Dedifferentiated amniotic fluid mesenchymal stem cell (primary cell): ENCODE results near the gene ITPK1.
"Not testable (repeated sequence)": the region's sequence is repeated elsewhere in the genome, so short reads cannot be mapped to it uniquely, and the experiment has no call there.

Experiments
- DNase-seq: peaks from one replicate; pipeline ENCODE4 v3.0.0-alpha.2; 2016; ENCODE audit errors: extremely low spot score

The ITPK1 gene

GRCh38 chr14:93115821-93116675 is at the start of gene ITPK1:
Gene ITPK1, minus strand, starts transcription at chr14:93115925. Its CDS starts 762 bp downstream, at chr14:93115163.
- peak; percentile 38 for DNase-seq

GRCh38 chr14:93163564-93163963 is 47.8 kb upstream of the ITPK1 start:
- no peak for DNase-seq

GRCh38 chr14:93161411-93161940 is 45.8 kb upstream of the ITPK1 start:
- DNase-seq, result no peak

GRCh38 chr14:93160353-93160801 is 44.7 kb upstream of the ITPK1 start:
- no peak for DNase-seq

GRCh38 chr14:93159625-93160352 is 44.1 kb upstream of the ITPK1 start:
- DNase-seq, result not testable (repeated sequence)

GRCh38 chr14:93158349-93158748 is 42.6 kb upstream of the ITPK1 start:
- not testable (repeated sequence) for DNase-seq

GRCh38 chr14:93156693-93157369 is 41.1 kb upstream of the ITPK1 start:
- DNase-seq, result no peak

DNA sequence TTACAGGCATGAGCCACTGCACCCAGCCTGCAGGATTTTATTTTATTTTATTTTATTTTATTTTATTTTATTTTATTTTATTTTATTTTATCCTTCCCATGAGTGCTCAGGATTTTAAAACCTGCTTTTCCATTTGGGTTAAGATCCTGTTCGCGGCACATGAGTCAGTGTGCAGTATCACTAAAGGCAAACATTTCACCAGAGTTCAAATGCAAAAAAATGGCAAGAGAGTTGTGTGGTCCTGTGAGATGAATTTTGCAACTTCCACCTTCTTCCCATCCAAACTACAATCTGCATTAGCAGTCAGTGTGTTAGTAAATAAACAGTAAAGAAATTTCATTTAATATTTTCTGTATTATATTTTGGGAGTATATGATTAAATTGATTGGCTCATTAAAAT is 39.9 kb upstream of the ITPK1 start:
- no peak for DNase-seq

GRCh38 chr14:93153121-93153520 is 37.4 kb upstream of the ITPK1 start:
- no peak for DNase-seq

DNA sequence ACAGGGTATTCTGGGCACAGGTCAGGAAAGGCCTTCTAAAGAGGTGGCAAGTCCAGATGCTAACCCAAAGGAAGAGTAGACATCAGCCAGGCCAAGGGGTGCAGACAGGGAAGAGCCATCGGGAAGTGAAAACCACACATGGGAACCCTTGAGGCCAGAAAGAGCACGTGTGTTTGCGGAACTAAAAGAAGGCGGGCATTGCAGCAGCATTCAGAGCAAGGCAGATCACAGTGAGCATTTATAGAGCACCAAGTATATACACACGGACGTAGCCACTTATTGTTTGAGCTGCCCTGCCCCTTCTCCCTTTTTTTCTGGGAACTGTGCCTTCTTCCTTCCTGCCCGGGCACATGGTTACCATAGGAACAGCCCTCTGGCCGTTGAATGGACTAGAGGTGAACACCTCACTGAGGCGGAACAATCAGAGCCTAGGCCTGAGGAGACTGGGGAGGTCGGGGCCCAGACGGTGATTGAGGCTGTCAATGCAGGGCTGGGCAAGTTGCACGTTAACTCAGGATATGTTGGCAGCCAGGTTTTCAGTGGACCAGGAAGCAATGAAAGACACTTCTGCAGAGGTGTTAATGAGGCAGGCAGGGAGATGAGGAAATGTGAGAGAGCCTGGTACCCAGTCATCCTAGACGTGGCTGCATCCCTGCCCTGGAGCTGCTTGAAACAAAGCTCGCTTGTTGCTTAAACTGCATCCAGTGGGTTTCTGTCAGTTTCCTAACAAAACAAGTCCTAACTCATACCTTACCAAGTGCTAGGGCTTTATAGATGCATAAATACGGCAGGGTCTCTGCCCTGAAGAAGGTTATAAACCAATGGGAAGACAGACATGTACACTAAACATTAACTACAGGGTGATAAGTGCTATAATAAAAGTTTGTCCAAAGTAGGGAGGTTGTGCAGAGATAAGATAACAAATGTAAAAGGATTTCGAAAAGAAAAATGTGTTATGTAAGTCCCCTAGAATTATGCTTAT is 34.8 kb upstream of the ITPK1 start:
- DNase-seq, result no peak

DNA sequence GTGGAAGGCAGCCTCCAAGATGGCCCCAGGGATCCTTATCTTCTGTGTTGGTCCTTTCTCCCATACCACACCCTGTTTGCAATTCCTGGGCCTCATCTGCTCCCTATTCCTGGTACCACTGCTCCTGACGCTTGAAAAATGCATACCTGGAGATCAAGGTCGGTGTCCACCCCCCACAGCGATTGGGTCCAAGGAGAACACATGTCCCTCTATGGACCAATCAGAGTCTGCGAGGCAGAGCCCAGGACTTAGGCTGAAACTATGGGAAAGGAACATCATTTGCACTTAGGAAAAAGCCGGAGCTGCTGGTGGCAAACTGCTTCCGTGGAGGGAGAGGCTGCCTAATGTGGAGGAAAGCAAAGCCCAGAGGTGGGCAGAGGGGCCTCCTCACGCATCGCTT is 33.3 kb upstream of the ITPK1 start:
- no peak for DNase-seq

GRCh38 chr14:93146119-93146518 is 30.4 kb upstream of the ITPK1 start:
- no peak for DNase-seq

DNA sequence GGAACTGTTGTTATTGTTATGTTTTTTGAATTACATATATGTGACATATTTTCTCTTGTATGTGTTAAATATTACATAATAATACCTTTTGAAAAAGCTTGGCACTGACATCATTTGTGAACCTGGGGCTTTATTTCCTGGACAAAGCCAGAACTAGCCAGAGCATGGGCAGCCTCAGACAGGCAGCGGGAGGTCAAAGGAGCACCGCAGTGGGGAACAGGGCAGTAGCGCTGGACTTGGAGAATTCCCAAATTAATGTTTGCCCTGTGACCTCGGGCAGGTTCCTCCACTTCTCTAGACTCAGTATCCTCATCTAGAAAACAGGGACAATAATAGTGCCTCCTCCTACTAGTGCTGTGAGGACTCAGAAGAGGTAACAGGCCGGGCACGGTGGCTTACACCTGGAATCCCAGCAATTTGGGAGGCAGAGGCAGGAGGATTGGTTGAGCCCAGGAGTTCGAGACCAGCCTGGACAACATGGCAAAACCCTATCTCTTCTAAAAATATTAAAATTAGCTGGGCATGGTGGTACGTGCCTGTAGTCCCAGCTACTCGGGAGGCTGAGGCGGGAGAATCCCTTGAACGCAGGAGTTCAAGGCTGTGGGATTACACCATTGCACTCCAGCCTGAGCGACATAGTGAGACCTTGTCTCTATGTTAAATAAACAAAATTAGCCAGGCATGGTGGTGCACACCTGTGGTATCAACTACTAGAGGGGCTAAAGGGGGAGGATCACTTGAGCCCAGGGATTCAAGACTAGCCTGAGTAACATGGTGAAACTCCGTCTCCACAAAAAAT is 27.3 kb upstream of the ITPK1 start:
- DNase-seq, result no peak

GRCh38 chr14:93137864-93138263 is 22.1 kb upstream of the ITPK1 start:
- DNase-seq, result no peak

DNA sequence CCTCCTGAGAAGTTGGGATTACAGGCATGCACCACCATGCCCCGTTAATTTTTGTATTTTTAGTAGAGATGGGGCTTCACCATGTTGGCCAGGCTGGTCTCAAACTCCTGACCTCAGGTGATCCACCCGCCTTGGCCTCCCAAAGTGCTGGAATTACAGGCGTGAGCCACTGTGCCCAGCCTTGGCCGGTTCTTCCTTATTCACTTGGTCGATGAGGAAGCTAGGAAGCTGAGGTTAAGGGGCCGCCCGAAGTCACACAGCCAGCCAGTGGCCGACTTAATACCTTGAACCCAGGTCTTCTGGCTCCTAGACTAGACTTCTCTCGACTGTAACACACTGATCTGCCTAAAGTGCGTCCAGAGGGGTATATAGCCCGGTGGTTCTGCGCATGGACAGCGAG is 20.8 kb upstream of the ITPK1 start:
- DNase-seq, result not testable (repeated sequence)

- DNase-seq, result no peak
Measured at GRCh38 chr14:93136009-93136408, 20.3 kb upstream of the ITPK1 start.

- no peak for DNase-seq
Measured at GRCh38 chr14:93135399-93135798, 19.7 kb upstream of the ITPK1 start.

GRCh38 chr14:93133464-93133863 is 17.7 kb upstream of the ITPK1 start:
- DNase-seq, result peak; percentile 89

- DNase-seq, result no peak
Measured at GRCh38 chr14:93132472-93133065, 16.8 kb upstream of the ITPK1 start.
